ENCODE measurements around the gene MIA2. TPM values are rescaled to one million over a fixed set of nuclear protein-coding genes. Genes with fewer than 3 reads are reported as not detected.
A peak's percentile ranks its signal among the peaks of the same experiment; 100 is the strongest.

The MIA2 gene
- total and polyA plus RNA-seq, 9 of the 15 experiments (the other 6 are each of a cell fraction or from before 2014, with no cell fraction given), result 6.0 to 21.8 (median 12.8) TPM

GRCh38 chr14:39368261-39368959 is 134.7 kb downstream of the MIA2 start:
- Histone ChIP-seq H3K9me3 (replicated peaks; ENCODE audit: control insufficient read depth, insufficient read depth, low read depth, low read length) (no peaks in the 10 kb centered on the region), H3K79me2 (ENCODE audit: control insufficient read depth, insufficient read depth, low read length) (no peaks in the 10 kb centered on the region), H3K4me3 (no peak overlapping the region), H3K4me2 (ENCODE audit: insufficient read depth, low read length) (no peak overlapping the region), H3K36me3 (ENCODE audit: control insufficient read depth, insufficient read depth, low read length) (no peaks in the 10 kb centered on the region), H4K20me1 (replicated peaks; ENCODE audit: control insufficient read depth, insufficient read depth, low read length) (no peaks in the 10 kb centered on the region), H3K9me1 (ENCODE audit: control insufficient read depth, insufficient read depth, low read length) (no peaks in the 10 kb centered on the region), H2AFZ (ENCODE audit: low read depth, low read length) (no peak overlapping the region), H3K27ac (ENCODE audit: extremely low read depth, low read depth, low read length) (no peak overlapping the region), H3K4me1 (replicated peaks in 1 of 2; ENCODE audit: control insufficient read depth in 2 of 2, insufficient read depth in 2 of 2, low read length in 2 of 2) (no peaks in the 10 kb centered on the region; a peak in 1 of 5 replicates), H3K9ac (ENCODE audit: insufficient read depth in 1 of 2, low read depth in 2 of 2, low read length in 2 of 2) (no peak overlapping the region), H3K27me3 (ENCODE audit: control insufficient read depth in 2 of 2, insufficient read depth in 2 of 2, low read length in 2 of 2) (no peaks in the 10 kb centered on the region)
- peak; percentile 84 for ATAC-seq
- 48% methylated on average over 4 of the region's 4 CpGs for WGBS (ENCODE audit: insufficient coverage, low coverage, missing lambda C conversion rate)
- no TSS peak for BruUV-seq (replicated peaks)
- CTCF ChIA-PET (ENCODE audit: low intra/inter-chr PET ratio), result interaction anchor here (0.6 to 2.1 kb wide), 3 partner anchors 136 to 1462 kb away, joined by 3 to 11 read pairs (median 9); no protein-coding TSS in a partner anchor
- FAIRE-seq, result peak; percentile 78
- in situ Hi-C loops (cut with MboI) (loop anchor here (10.0 kb wide), 1 partner anchor 254 kb away; the partner anchor contains the start of gene GEMIN2), intact Hi-C loops (cut with micrococcal nuclease) (loop anchor here (1.0 to 5.0 kb wide), 2 partner anchors 137 to 261 kb away; no protein-coding TSS in a partner anchor)
- POLR2A ChIA-PET, result interaction anchor here (0.9 kb wide), 2 partner anchors 180 to 184 kb away, joined by 4 to 7 read pairs; no protein-coding TSS in a partner anchor
- peak in 3 of 4 experiments; percentile 9 to 54 (median 16) for DNase-seq (ENCODE audit: extremely low read depth in 1 of 4, low spot score in 3 of 4)
- TF ChIP-seq ZFPM2 (CRISPR knock-in tag; IDR thresholded peaks at IDR 0.05) (no peak), FIP1L1 (IDR thresholded peaks at IDR 0.05; ENCODE audit: low read depth, low read length, poor library complexity, severe bottlenecking) (no peak), CC2D1A (IDR thresholded peaks at IDR 0.05) (no peak), CBX1 (IDR thresholded peaks at IDR 0.05; ENCODE audit: low read depth) (no peak), SMC3 (conservative IDR thresholded peaks at IDR 0.05; ENCODE audit: insufficient read depth, low read depth, low read length) (peak; percentile 56; the same call in 1 of the 2 replicates), ZBTB43 (CRISPR knock-in tag; IDR thresholded peaks at IDR 0.05) (no peak), BRCA1 (IDR thresholded peaks at IDR 0.05) (no peak), BRCA1 (CRISPR knock-in tag; IDR thresholded peaks at IDR 0.05) (no peak), PHF20 (IDR thresholded peaks at IDR 0.05; ENCODE audit: partially characterized antibody) (no peak), CEBPB (tag; IDR thresholded peaks at IDR 0.05) (no peak), SRF (CRISPR knock-in tag; IDR thresholded peaks at IDR 0.05) (no peak), ZNF695 (CRISPR knock-in tag; IDR thresholded peaks at IDR 0.05) (no peak), ZNF398 (CRISPR knock-in tag; IDR thresholded peaks at IDR 0.05) (no peak), ZNF384 (IDR thresholded peaks at IDR 0.05; ENCODE audit: low read depth, low read length) (peak; percentile 60; the same call in 1 of the 2 replicates), ZNF778 (CRISPR knock-in tag; IDR thresholded peaks at IDR 0.05) (no peak), MAFF (IDR thresholded peaks at IDR 0.05; ENCODE audit: low read length) (no peak), IRF1 (CRISPR knock-in tag; IDR thresholded peaks at IDR 0.05; ENCODE audit: borderline replicate concordance) (no peak)
